Retinal pigment epithelial cell (primary cell): ENCODE data around the gene PHF21A.

Source experiments
- DNase-seq: peaks from one replicate; pipeline ENCODE4 v3.0.0-alpha.2; 2010; ENCODE audit warnings: low read depth
- H3K4me3 ChIP-seq: 2 replicates; pipeline ENCODE4 v1.5.1; 2011; ENCODE audit warnings: mild to moderate bottlenecking, low read length, control low read depth, moderate library complexity
- TF ChIP-seq, protein P1 (sequence below): conservative IDR thresholded peaks from 2 replicates; pipeline ENCODE4 v1.5.1; 2011; ENCODE audit warnings: low read depth, low read length, control low read depth, inconsistent platforms

The PHF21A gene

GRCh38 chr11:45961751-45962240 lies 159.5 kb downstream of the PHF21A start:
- TF ChIP-seq, protein P1, sequence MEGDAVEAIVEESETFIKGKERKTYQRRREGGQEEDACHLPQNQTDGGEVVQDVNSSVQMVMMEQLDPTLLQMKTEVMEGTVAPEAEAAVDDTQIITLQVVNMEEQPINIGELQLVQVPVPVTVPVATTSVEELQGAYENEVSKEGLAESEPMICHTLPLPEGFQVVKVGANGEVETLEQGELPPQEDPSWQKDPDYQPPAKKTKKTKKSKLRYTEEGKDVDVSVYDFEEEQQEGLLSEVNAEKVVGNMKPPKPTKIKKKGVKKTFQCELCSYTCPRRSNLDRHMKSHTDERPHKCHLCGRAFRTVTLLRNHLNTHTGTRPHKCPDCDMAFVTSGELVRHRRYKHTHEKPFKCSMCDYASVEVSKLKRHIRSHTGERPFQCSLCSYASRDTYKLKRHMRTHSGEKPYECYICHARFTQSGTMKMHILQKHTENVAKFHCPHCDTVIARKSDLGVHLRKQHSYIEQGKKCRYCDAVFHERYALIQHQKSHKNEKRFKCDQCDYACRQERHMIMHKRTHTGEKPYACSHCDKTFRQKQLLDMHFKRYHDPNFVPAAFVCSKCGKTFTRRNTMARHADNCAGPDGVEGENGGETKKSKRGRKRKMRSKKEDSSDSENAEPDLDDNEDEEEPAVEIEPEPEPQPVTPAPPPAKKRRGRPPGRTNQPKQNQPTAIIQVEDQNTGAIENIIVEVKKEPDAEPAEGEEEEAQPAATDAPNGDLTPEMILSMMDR: no peak
- H3K4me3 ChIP-seq: no peak overlapping the region
- DNase-seq: no peak

DNA sequence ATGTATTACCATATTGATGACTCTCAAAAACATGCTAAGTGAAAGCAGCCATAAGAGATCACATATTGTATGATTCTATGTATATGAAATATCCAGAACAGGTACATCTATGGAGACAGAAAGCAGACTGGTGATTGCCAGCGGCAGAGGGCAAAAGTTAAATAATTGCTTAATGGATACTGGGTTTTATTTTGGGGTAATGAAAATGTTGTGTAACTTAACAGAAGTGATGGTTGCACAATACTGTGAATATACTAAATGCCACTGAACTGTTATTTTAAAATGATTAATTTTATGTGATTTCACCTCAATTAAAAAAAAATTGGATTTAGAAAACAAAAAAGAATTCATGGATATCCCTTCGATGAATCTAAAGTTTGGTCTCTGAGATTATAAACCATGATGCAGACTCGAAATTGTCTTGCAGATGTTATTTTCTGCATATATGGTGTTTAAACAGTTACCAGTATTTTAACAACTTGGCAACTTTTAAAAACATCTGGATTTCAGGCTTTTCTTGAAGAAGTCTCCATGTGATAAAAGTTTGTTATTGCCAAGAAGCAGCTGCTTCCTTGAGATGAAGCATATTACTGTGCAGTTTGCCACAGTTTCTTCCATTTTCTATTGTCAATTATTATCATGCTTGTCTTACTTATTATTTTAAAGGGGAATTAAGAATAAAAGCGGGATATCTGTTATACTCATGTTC lies 160.7 kb downstream of the PHF21A start:
- TF ChIP-seq, protein P1: no peak
- no peak overlapping the region for H3K4me3 ChIP-seq
- DNase-seq: no peak

- no peak for DNase-seq
- TF ChIP-seq, protein P1: no peak
- no peak overlapping the region for H3K4me3 ChIP-seq
Observed at GRCh38 chr11:45959851-45960250, 161.4 kb downstream of the PHF21A start.

DNA sequence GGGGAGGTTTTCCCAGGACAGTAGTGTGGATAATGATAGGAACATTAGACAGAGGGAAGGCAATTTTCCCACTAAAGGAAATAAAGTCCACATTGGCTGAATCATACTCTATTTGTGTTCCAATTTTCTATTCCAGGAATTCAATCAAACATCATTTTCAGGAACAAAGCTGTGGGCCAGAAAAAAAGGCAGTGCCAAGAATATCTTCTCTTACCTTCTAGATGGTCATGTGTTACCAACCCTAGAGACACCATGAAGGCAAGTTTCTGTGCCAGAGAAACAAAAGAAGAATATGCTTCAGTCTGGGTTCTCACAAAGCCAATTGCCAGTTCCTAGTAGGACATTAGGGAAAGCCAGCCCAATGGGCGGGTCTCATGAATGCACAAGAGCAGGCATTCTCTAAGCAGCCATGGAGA lies 171.3 kb downstream of the PHF21A start:
- TF ChIP-seq, protein P1: no peak
- DNase-seq: no peak
- no peak overlapping the region for H3K4me3 ChIP-seq

DNA sequence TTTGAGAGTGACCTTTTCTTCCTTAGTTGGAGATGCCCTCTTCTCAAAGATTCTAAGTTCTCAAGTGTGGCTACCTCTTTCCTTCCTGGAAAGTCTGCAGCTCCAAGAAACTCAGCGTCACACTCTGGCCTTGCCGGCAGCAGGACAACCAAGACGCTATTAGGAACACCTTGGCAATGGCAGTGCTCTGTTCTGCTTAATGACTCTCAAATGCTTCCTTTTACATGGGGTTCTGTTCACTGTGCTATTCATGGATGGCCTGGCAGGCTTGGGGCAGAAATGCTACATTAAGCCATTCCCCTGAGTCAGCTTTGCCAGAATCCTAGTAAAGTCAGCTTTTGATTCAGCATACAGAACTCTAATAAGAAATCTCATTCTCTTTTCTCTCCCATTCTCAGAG lies 172.9 kb downstream of the PHF21A start:
- TF ChIP-seq, protein P1: no peak
- no peak for DNase-seq
- H3K4me3 ChIP-seq: no peak overlapping the region

- DNase-seq: no peak
- TF ChIP-seq, protein P1: no peak
- H3K4me3 ChIP-seq: no peak overlapping the region
Observed at GRCh38 chr11:45947885-45948284, 173.4 kb downstream of the PHF21A start.

DNA sequence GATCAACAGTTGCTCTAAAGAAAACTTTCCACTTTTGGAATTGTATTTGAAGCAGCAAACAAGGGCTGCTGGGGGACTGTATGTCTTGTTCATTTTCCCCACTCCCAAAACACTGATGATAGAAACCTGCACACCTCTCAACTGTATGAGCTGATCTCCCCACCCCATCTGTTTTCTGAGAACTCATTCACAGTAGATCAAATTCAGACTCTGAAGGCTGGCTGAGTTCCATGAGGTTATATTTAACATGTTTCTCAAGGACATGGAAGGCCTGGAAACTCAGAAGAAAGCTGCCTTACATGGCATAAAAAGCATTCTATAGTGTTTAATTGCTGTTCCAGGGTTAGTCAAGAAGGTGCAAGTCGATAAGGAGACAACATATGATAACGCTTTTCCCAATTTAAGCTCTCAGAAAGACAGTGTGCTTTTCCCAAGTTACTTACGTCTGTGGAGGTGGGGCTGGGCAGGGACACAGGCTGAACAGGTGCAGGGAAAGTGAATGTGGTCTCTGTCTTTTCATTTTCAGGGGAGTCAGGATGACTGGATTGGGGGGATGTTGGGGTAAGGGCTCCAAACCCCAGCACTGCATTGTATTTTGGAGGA lies 175.8 kb downstream of the PHF21A start:
- TF ChIP-seq, protein P1: no peak
- DNase-seq: no peak
- no peak overlapping the region for H3K4me3 ChIP-seq
